IMR-90 (cell line): Measurements from ENCODE around the gene SREBF2. TPM values are rescaled to one million over a fixed set of nuclear protein-coding genes. Genes with fewer than 3 reads are reported as not detected.

Experiments
- ATAC-seq: fragments of 200-7000 bp; cut with Tn5 transposase; 2 replicates; pipeline ENCODE4 v1.9.1; 2020; ENCODE audit warnings: low read depth, mild to moderate bottlenecking, moderate library complexity
- BruUV-seq: library from RNA; stranded (reverse); fragments of 400-500 nt; replicated peaks from 2 replicates; lab custom pipeline; 2021; lab: Mats Ljungman, UMichigan
- CTCF ChIA-PET: fragments of 300-600 bp; formaldehyde crosslinking; extraction: SDS; loops from one replicate; lab custom pipeline; 2021; ENCODE audit warnings: antibody characterized with exemption; lab: Yijun Ruan, JAX
- POLR2A ChIA-PET: fragments of 300-600 bp; sonication (Branson Sonifier 250); formaldehyde crosslinking; loops from one replicate; lab custom pipeline; 2022; ENCODE audit warnings: antibody characterized with exemption; ENCODE audit not compliant: unreplicated experiment; lab: Charles Lee
- DNase-seq: peaks from one replicate; pipeline ENCODE4 v3.0.0; 2013
- H2AFZ ChIP-seq: replicated peaks from 2 replicates; pipeline ENCODE3; 2013; ENCODE audit warnings: low read length, mild to moderate bottlenecking; ENCODE audit not compliant: poor library complexity
- H2AK5ac ChIP-seq: 2 replicates; pipeline ENCODE4 v1.6.1; 2013; ENCODE audit warnings: low read depth, low read length, inconsistent platforms
- H2AK9ac ChIP-seq: replicated peaks from 2 replicates; pipeline ENCODE3; 2013; ENCODE audit warnings: mild to moderate bottlenecking, low read depth, low read length, moderate library complexity; ENCODE audit not compliant: poor library complexity
- H2BK120ac ChIP-seq: 2 replicates; pipeline ENCODE4 v1.6.1; 2013; ENCODE audit warnings: low read depth, low read length, inconsistent platforms
- H2BK15ac ChIP-seq: 3 replicates; pipeline ENCODE4 v1.6.1; 2013; ENCODE audit warnings: low read depth, low read length, inconsistent platforms
- H2BK20ac ChIP-seq: 2 replicates; pipeline ENCODE4 v1.6.1; 2013; ENCODE audit warnings: low read depth, mild to moderate bottlenecking, inconsistent platforms, low read length, moderate library complexity
- H2BK5ac ChIP-seq: 2 replicates; pipeline ENCODE4 v1.6.1; 2013; ENCODE audit warnings: mild to moderate bottlenecking, low read depth, low read length, inconsistent platforms; ENCODE audit not compliant: poor library complexity, severe bottlenecking
- H3K14ac ChIP-seq: replicated peaks from 2 replicates; pipeline ENCODE4 v1.6.1; 2013; ENCODE audit warnings: low read depth, low read length, inconsistent platforms
- H3K18ac ChIP-seq: 2 replicates; pipeline ENCODE4 v1.6.1; 2013; ENCODE audit warnings: low read depth, low read length, control low read depth
- H3K23ac ChIP-seq: 2 replicates; pipeline ENCODE4 v1.6.1; 2013; ENCODE audit warnings: low read depth, low read length, inconsistent platforms
- H3K27ac ChIP-seq: 2 replicates; pipeline ENCODE4 v1.5.1; 2013; ENCODE audit warnings: mild to moderate bottlenecking, control low read depth, low read length; ENCODE audit not compliant: insufficient read depth
- H3K27me3 ChIP-seq: 2 replicates; pipeline ENCODE4 v1.6.1; 2013; ENCODE audit warnings: low read length; ENCODE audit not compliant: control insufficient read depth, insufficient read depth
- H3K36me3 ChIP-seq: 2 replicates; pipeline ENCODE4 v1.6.1; 2013; ENCODE audit warnings: low read length, mixed read lengths; ENCODE audit not compliant: control insufficient read depth, insufficient read depth
- H3K4ac ChIP-seq: 2 replicates; pipeline ENCODE4 v1.6.1; 2013; ENCODE audit warnings: low read depth, low read length, inconsistent platforms
- H3K4me1 ChIP-seq: 2 replicates; pipeline ENCODE4 v1.6.1; 2013; ENCODE audit warnings: low read length, mixed read lengths; ENCODE audit not compliant: control insufficient read depth, insufficient read depth
- H3K4me2 ChIP-seq: 2 replicates; pipeline ENCODE4 v1.6.1; 2013; ENCODE audit warnings: low read depth, mild to moderate bottlenecking, control low read depth, low read length, moderate library complexity
- H3K4me3 ChIP-seq: 2 replicates; pipeline ENCODE4 v1.5.1; 2013; ENCODE audit warnings: low read depth, mild to moderate bottlenecking, control low read depth, low read length, moderate library complexity; ENCODE audit not compliant: insufficient read depth
- H3K56ac ChIP-seq: 2 replicates; pipeline ENCODE4 v1.6.1; 2013; ENCODE audit warnings: low read length, inconsistent platforms; ENCODE audit not compliant: insufficient read depth; ENCODE audit errors: extremely low read depth
- H3K79me1 ChIP-seq, 2 experiments: 2 replicates each; pipeline ENCODE4 v1.6.1; 2013; ENCODE audit warnings: low read length in 2 of 2, inconsistent platforms in 1 of 2, low read depth in 1 of 2
- H3K9ac ChIP-seq: 2 replicates; pipeline ENCODE4 v1.6.1; 2013; ENCODE audit warnings: low read depth, low read length, control low read depth
- H3K9me1 ChIP-seq: 2 replicates; pipeline ENCODE4 v1.6.1; 2013; ENCODE audit warnings: low read length, inconsistent platforms; ENCODE audit not compliant: insufficient read depth
- H3K9me3 ChIP-seq: 2 replicates; pipeline ENCODE4 v1.6.1; 2013; ENCODE audit warnings: low read length; ENCODE audit not compliant: control insufficient read depth, insufficient read depth
- H4K20me1 ChIP-seq: 2 replicates; pipeline ENCODE4 v1.6.1; 2013; ENCODE audit warnings: low read length, inconsistent platforms; ENCODE audit not compliant: insufficient read depth
- H4K5ac ChIP-seq: 2 replicates; pipeline ENCODE4 v1.6.1; 2013; ENCODE audit warnings: mild to moderate bottlenecking, low read depth, low read length, control low read depth
- H4K8ac ChIP-seq, 2 experiments: 2 replicates each; pipeline ENCODE4 v1.6.1; 2013; ENCODE audit warnings: low read depth in 2 of 2, low read length in 2 of 2, control low read depth in 1 of 2, inconsistent platforms in 1 of 2
- H4K91ac ChIP-seq: 2 replicates; pipeline ENCODE4 v1.6.1; 2013; ENCODE audit warnings: low read depth, low read length, inconsistent platforms; ENCODE audit not compliant: insufficient read depth
- CEBPB ChIP-seq: IDR thresholded peaks from 2 replicates; pipeline ENCODE4 v1.6.1; 2012; ENCODE audit warnings: low read depth, low read length, improper control_type of control experiment
- CHD1 ChIP-seq: IDR thresholded peaks from 2 replicates; pipeline ENCODE4 v1.6.1; 2012; ENCODE audit warnings: low read depth, low read length, improper control_type of control experiment
- CTCF ChIP-seq: conservative IDR thresholded peaks from 2 replicates; pipeline ENCODE4 v1.5.1; 2012; ENCODE audit warnings: mild to moderate bottlenecking, low read depth, low read length, improper control_type of control experiment
- ELK1 ChIP-seq: fragments of 150-350 bp; IDR thresholded peaks from 2 replicates; pipeline ENCODE4 v1.6.1; 2016; ENCODE audit warnings: low read depth, mild to moderate bottlenecking, low read length, moderate library complexity, borderline replicate concordance
- FOS ChIP-seq: fragments of 150-350 bp; IDR thresholded peaks from 2 replicates; pipeline ENCODE4 v1.6.1; 2016; ENCODE audit warnings: low read depth, low read length
- MAFK ChIP-seq: IDR thresholded peaks from 2 replicates; pipeline ENCODE4 v1.6.1; 2012; ENCODE audit warnings: low read depth, low read length, improper control_type of control experiment
- MAZ ChIP-seq: IDR thresholded peaks from 2 replicates; pipeline ENCODE4 v1.6.1; 2012; ENCODE audit warnings: low read depth, mild to moderate bottlenecking, low read length, improper control_type of control experiment, moderate library complexity, borderline replicate concordance
- MXI1 ChIP-seq: IDR thresholded peaks from 2 replicates; pipeline ENCODE4 v1.6.1; 2012; ENCODE audit warnings: low read depth, mild to moderate bottlenecking, low read length, moderate library complexity, borderline replicate concordance
- POLR2A ChIP-seq: IDR thresholded peaks from 2 replicates; pipeline ENCODE4 v1.6.1; 2012; ENCODE audit warnings: mild to moderate bottlenecking, low read depth, low read length
- RAD21 ChIP-seq: IDR thresholded peaks from 2 replicates; pipeline ENCODE4 v1.6.1; 2012; ENCODE audit warnings: low read length, improper control_type of control experiment
- RCOR1 ChIP-seq: IDR thresholded peaks from 2 replicates; pipeline ENCODE4 v1.6.1; 2012; ENCODE audit warnings: mild to moderate bottlenecking, low read length, improper control_type of control experiment; ENCODE audit not compliant: insufficient replicate concordance
- RFX5 ChIP-seq: IDR thresholded peaks from 2 replicates; pipeline ENCODE4 v1.8.0; 2012; ENCODE audit warnings: low read depth, mild to moderate bottlenecking, low read length, moderate library complexity
- SMC3 ChIP-seq: fragments of 150-350 bp; IDR thresholded peaks from 2 replicates; pipeline ENCODE4 v1.6.1; 2016; ENCODE audit warnings: low read depth, mild to moderate bottlenecking, antibody characterized with exemption, low read length, moderate library complexity
- WGBS, 2 experiments: methylation state at CpG; one replicate each; pipeline versions ENCODE4 v1.1.5 to v1.1.7; 2013; ENCODE audit warnings: missing lambda C conversion rate in 2 of 2; ENCODE audit not compliant: insufficient read length in 1 of 2; ENCODE audit errors: extremely low coverage in 2 of 2; 5-methylcytosine and 5-hydroxymethylcytosine counted together
- dilution Hi-C: fragments of 300-500 bp; cut with HindIII; formaldehyde crosslinking; loops from one replicate; pipeline ENCODE4 v1.14.3; 2018; ENCODE audit warnings: low sequenced_read_pairs; ENCODE audit not compliant: unreplicated experiment
- in situ Hi-C: fragments of 300-500 bp; cut with MboI; formaldehyde crosslinking; loops from 3 replicates; pipeline ENCODE4 v1.14.3; 2019; ENCODE audit warnings: low sequenced_read_pairs, inconsistent platforms, mixed read lengths
- intact Hi-C: fragments of 100-400 bp; cut with micrococcal nuclease; formaldehyde crosslinking; loops from 2 replicates; pipeline ENCODE4 v1.10.0; 2022
- polyA plus RNA-seq, 3 experiments: library from polyadenylated mRNA; depleted of rRNA; stranded (reverse); fragments of >200 nt; gene quantifications; 2 replicates each; pipeline ENCODE4 v1.2.3, GENCODE V29; 2012; ENCODE audit warnings: low replicate concordance in 1 of 3
- total RNA-seq: library from RNA; depleted of rRNA; stranded (reverse); fragments of >200 nt; gene quantifications from 2 replicates; pipeline ENCODE4 v1.2.3, GENCODE V29; 2012

Gene SREBF2
- total and polyA plus RNA-seq, 2 of the 4 experiments (the other 2 are of a cell fraction): 8.1 to 47.4 TPM

GRCh38 chr22:41899992-41900651, 67.2 kb downstream of the SREBF2 start:
- no peak overlapping the region for H2BK20ac ChIP-seq
- H3K9me3 ChIP-seq: no peaks in the 10 kb centered on the region
- H3K18ac ChIP-seq: no peak overlapping the region
- no peak overlapping the region for H2BK15ac ChIP-seq
- H3K27ac ChIP-seq: no peak overlapping the region
- H3K4me3 ChIP-seq: no peak overlapping the region
- no peak overlapping the region for H3K4ac ChIP-seq
- H4K8ac ChIP-seq: no peak overlapping the region
- in situ Hi-C loops (no loop called here), dilution Hi-C loops (no loop called here), intact Hi-C loops (no loop called here)
- H4K5ac ChIP-seq: no peak overlapping the region
- ATAC-seq (no peak), DNase-seq (no peak)
- H3K56ac ChIP-seq: no peak overlapping the region
- H2BK120ac ChIP-seq: no peak overlapping the region
- no peak overlapping the region for H3K4me2 ChIP-seq
- no TSS peak for BruUV-seq
- H3K14ac ChIP-seq: no peak overlapping the region
- peaks cover 43% of the 10 kb centered on the region for H3K36me3 ChIP-seq
- H3K9ac ChIP-seq: no peak overlapping the region
- ChIA-PET POLR2A (no interaction called here), CTCF (no interaction called here)
- 92% methylated on average over 4 of the region's 13 CpGs; no CpG with 5 or more reads in 1 of the 2 experiments for WGBS, 2 experiments
- no peak overlapping the region for H2AK5ac ChIP-seq
- H2AK9ac ChIP-seq: no peak overlapping the region
- H3K9me1 ChIP-seq: peaks cover 8% of the 10 kb centered on the region; the same call in 1 of the 2 replicates
- no peaks in the 10 kb centered on the region for H3K27me3 ChIP-seq
- H2BK5ac ChIP-seq: no peak overlapping the region
- 0 out of 2 replicates have a peak, but pooled peaks cover 6% of the 10 kb centered on the region for H4K20me1 ChIP-seq
- H3K79me1 ChIP-seq: no peaks in the 10 kb centered on the region
- H3K4me1 ChIP-seq: 0 out of 2 replicates have a peak, but pooled peaks cover 1% of the 10 kb centered on the region
- TF ChIP-seq CHD1 (no peak), MXI1 (no peak), CTCF (no peak), SMC3 (no peak), RFX5 (no peak), MAZ (no peak), RCOR1 (no peak), CEBPB (no peak), RAD21 (no peak), MAFK (no peak), ELK1 (no peak), POLR2A (no peak), FOS (no peak)
- H2AFZ ChIP-seq: no peak overlapping the region
- H4K91ac ChIP-seq: no peak overlapping the region
- H3K23ac ChIP-seq: no peak overlapping the region
